GM06990 (cell line): ENCODE results near the gene WDSUB1.

Experiments used
- DNase-seq: peaks from one replicate; pipeline ENCODE4 v3.0.0-alpha.2; 2011; ENCODE audit not compliant: insufficient read length; ENCODE audit errors: extremely low read depth
- H3K27me3 ChIP-seq: replicated peaks from 2 replicates; pipeline ENCODE4 v1.6.0; 2011; ENCODE audit warnings: low read length; ENCODE audit not compliant: control insufficient read depth, insufficient read depth
- H3K36me3 ChIP-seq: 2 replicates; pipeline ENCODE4 v1.5.1; 2011; ENCODE audit warnings: low read length; ENCODE audit not compliant: control insufficient read depth, insufficient read depth
- H3K4me3 ChIP-seq: replicated peaks from 2 replicates; pipeline ENCODE4 v1.5.1; 2011; ENCODE audit warnings: low read depth, mild to moderate bottlenecking, control low read depth, low read length
- TF ChIP-seq, protein P1 (sequence below): IDR thresholded peaks from 2 replicates; pipeline ENCODE4 v1.5.1; 2011; ENCODE audit warnings: low read length, control low read depth, mild to moderate bottlenecking, inconsistent platforms; ENCODE audit not compliant: insufficient read depth, poor library complexity, severe bottlenecking

WDSUB1 gene

DNA sequence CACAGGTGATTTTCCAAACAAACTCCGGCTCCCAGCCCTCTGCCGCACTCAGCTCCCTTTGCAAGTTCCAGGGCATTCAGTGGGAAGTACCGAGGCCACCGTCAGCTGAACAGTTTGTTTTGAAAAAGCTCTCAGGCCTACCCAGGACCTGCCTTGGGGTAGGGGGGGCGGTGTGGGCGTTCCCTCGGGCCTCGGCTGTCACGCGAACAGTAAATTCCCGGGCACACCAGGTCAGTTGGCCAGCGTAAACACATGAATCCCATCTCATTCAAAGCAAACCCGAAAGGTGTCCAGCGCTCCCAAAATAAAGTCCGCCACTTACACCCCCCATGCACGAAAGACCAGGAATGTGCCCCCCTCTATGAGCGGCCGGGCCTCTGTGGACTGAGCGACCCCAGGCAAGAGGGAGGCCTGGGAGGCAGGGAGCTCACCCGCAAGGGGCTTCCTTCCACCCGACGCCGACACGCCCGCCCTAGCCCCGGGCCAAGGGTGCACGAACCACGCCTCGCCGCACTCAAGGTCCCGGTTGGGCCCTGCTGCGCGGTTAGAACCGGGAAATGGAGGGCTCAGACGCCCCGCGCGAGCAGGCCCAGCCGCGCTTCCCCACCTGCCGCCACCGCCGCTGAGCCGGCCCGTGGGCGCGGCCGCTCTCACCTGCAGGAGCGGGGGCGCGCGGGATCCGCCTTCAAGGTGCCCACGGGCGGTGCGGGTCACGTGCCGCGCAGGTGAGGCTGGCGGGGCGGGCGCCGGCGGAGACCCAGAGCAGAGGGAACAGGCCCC lies at the start of gene WDSUB1:
WDSUB1 (minus strand) TSS at position 775 of the 780 bp plus-strand sequence. CDS start 3,634 bp downstream, outside the sequence.
- TF ChIP-seq, protein P1, sequence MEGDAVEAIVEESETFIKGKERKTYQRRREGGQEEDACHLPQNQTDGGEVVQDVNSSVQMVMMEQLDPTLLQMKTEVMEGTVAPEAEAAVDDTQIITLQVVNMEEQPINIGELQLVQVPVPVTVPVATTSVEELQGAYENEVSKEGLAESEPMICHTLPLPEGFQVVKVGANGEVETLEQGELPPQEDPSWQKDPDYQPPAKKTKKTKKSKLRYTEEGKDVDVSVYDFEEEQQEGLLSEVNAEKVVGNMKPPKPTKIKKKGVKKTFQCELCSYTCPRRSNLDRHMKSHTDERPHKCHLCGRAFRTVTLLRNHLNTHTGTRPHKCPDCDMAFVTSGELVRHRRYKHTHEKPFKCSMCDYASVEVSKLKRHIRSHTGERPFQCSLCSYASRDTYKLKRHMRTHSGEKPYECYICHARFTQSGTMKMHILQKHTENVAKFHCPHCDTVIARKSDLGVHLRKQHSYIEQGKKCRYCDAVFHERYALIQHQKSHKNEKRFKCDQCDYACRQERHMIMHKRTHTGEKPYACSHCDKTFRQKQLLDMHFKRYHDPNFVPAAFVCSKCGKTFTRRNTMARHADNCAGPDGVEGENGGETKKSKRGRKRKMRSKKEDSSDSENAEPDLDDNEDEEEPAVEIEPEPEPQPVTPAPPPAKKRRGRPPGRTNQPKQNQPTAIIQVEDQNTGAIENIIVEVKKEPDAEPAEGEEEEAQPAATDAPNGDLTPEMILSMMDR, result no peak
- peak; percentile 50 for DNase-seq
- Histone ChIP-seq H3K27me3 (no peaks in the 10 kb centered on the region), H3K36me3 (no peaks in the 10 kb centered on the region), H3K4me3 (peak within 1 kb of the TSS; percentile 88)

- Histone ChIP-seq H3K36me3 (no peaks in the 10 kb centered on the region; the same call in 1 of the 2 replicates), H3K27me3 (no peaks in the 10 kb centered on the region), H3K4me3 (no peak overlapping the region)
- DNase-seq, result no peak
- TF ChIP-seq, protein P1, result no peak
Measured at GRCh38 chr2:159326569-159327255, 40.2 kb upstream of the WDSUB1 start.

DNA sequence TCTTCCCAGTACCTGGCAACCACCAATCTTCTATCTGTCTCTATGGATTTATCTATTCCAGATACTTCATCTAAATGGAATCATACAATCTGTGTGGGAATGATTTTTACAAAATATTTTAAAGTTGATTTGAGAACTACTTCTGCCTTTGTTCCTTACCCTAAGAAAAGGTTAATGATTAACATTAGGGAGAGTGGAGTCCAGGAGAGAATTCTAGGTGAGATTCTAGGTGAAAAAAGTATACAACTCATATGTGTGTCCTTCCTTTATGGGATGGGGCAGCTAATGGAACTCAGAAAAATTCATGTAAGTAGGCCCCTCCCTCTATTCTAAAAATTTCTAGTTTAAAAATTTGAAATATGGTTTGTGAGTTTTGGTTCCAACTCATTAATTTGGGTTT lies 35.9 kb upstream of the WDSUB1 start:
- no peaks in the 10 kb centered on the region for H3K27me3 ChIP-seq
- no peak overlapping the region for H3K4me3 ChIP-seq
- TF ChIP-seq, protein P1, result no peak
- no peaks in the 10 kb centered on the region for H3K36me3 ChIP-seq
- DNase-seq, result no peak

DNA sequence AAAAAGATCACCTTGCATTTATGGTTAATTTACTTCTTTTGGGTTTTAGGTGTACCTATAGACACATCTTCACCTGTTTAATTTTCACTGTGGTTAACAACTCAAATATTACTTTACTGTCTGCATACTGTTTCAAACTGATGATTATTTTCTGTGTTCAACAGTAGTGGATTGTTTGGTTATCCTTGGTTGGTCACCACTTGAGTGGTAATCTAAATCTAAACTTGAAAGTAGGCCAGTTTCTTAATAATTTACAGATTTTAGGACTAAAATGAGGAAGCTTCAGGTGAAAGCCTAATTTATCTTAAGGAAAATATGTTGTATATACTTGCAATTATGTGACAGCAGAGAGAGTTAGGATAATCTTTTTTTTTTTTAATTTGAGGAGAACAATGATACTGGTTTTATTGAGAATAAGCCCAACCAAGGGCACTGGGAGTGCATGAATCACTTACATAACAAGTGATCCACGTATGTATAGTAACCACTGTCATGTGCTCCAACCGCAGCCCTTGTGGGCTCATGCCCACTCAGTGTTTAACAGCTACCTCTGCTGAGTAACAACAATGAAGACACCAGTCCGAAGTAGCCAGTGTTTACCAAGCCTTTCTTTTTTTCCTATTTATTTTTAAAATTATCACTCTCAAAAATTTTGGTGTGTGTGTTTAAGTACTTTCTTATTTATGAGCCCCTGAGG lies 31.0 kb upstream of the WDSUB1 start:
- DNase-seq, result no peak
- TF ChIP-seq, protein P1, result no peak
- Histone ChIP-seq H3K27me3 (no peaks in the 10 kb centered on the region), H3K36me3 (no peaks in the 10 kb centered on the region; the same call in 1 of the 2 replicates), H3K4me3 (no peak overlapping the region)

- H3K36me3 ChIP-seq, result no peaks in the 10 kb centered on the region
- H3K4me3 ChIP-seq, result no peak overlapping the region
- DNase-seq, result no peak
- TF ChIP-seq, protein P1, result no peak
- no peaks in the 10 kb centered on the region for H3K27me3 ChIP-seq
Measured at GRCh38 chr2:159307942-159308341, 21.4 kb upstream of the WDSUB1 start.
